ENCODE measurements around the gene GPD2. TPM values are rescaled to one million over a fixed set of nuclear protein-coding genes. Genes with fewer than 3 reads are reported as not detected.

The GPD2 gene
- total and polyA plus RNA-seq, 2 donors from 2014 or later, result 6.2 to 32.3 TPM

GRCh38 chr2:156443089-156443488, 6.9 kb downstream of the GPD2 start:
- no peaks in the 10 kb centered on the region for H3K9me3 ChIP-seq (ENCODE audit: control insufficient read depth in 2 of 3, insufficient read depth in 1 of 3, low read length in 3 of 3)
- H3K4me1 ChIP-seq (ENCODE audit: control insufficient read depth in 2 of 3, insufficient read depth in 2 of 3, low read depth in 1 of 3, low read length in 3 of 3), result no peaks in the 10 kb centered on the region
- no peak for FAIRE-seq
- no peak for TF ChIP-seq CTCF (IDR thresholded peaks at IDR 0.05; ENCODE audit: borderline replicate concordance, extremely low read depth, insufficient read depth)
- no peak overlapping the region for H3K27ac ChIP-seq (ENCODE audit: low read depth in 2 of 2, low read length in 2 of 2)
- no peak for DNase-seq
- no peaks in the 10 kb centered on the region for H3K27me3 ChIP-seq (ENCODE audit: control insufficient read depth, insufficient read depth, low read length)
- no peak overlapping the region for H3K9ac ChIP-seq (ENCODE audit: low read length in 3 of 3)
- H3K4me3 ChIP-seq (ENCODE audit: low read length in 3 of 3), result no peak overlapping the region
- intact Hi-C loops (cut with DNase I), result no loop called here
- H3K36me3 ChIP-seq (ENCODE audit: control insufficient read depth in 2 of 3, insufficient read depth in 3 of 3, low read length in 3 of 3), result no peaks in the 10 kb centered on the region

GRCh38 chr2:156445296-156446220, 9.4 kb downstream of the GPD2 start:
- no peak for DNase-seq
- H3K27me3 ChIP-seq (ENCODE audit: control insufficient read depth, insufficient read depth, low read length), result no peaks in the 10 kb centered on the region
- no peak for TF ChIP-seq CTCF (IDR thresholded peaks at IDR 0.05; ENCODE audit: borderline replicate concordance, extremely low read depth, insufficient read depth)
- no peak overlapping the region for H3K9ac ChIP-seq (ENCODE audit: low read length in 3 of 3)
- no peak overlapping the region for H3K4me3 ChIP-seq (ENCODE audit: low read length in 3 of 3)
- intact Hi-C loops (cut with DNase I), result no loop called here
- H3K36me3 ChIP-seq (ENCODE audit: control insufficient read depth in 2 of 3, insufficient read depth in 3 of 3, low read length in 3 of 3), result no peaks in the 10 kb centered on the region
- no peak for FAIRE-seq
- H3K27ac ChIP-seq (ENCODE audit: low read depth in 2 of 2, low read length in 2 of 2), result no peak overlapping the region
- no peaks in the 10 kb centered on the region for H3K9me3 ChIP-seq (ENCODE audit: control insufficient read depth in 2 of 3, insufficient read depth in 1 of 3, low read length in 3 of 3)
- H3K4me1 ChIP-seq (ENCODE audit: control insufficient read depth in 2 of 3, insufficient read depth in 2 of 3, low read depth in 1 of 3, low read length in 3 of 3), result no peaks in the 10 kb centered on the region

GRCh38 chr2:156447761-156448160, 11.6 kb downstream of the GPD2 start:
- no peak for TF ChIP-seq CTCF (IDR thresholded peaks at IDR 0.05; ENCODE audit: borderline replicate concordance, extremely low read depth, insufficient read depth)
- intact Hi-C loops (cut with DNase I), result no loop called here
- Histone ChIP-seq H3K9ac (ENCODE audit: low read length in 3 of 3) (no peak overlapping the region), H3K4me3 (ENCODE audit: low read length in 3 of 3) (no peak overlapping the region), H3K4me1 (ENCODE audit: control insufficient read depth in 2 of 3, insufficient read depth in 2 of 3, low read depth in 1 of 3, low read length in 3 of 3) (no peaks in the 10 kb centered on the region), H3K36me3 (ENCODE audit: control insufficient read depth in 2 of 3, insufficient read depth in 3 of 3, low read length in 3 of 3) (no peaks in the 10 kb centered on the region), H3K27me3 (ENCODE audit: control insufficient read depth, insufficient read depth, low read length) (no peaks in the 10 kb centered on the region), H3K9me3 (ENCODE audit: control insufficient read depth in 2 of 3, insufficient read depth in 1 of 3, low read length in 3 of 3) (no peaks in the 10 kb centered on the region), H3K27ac (ENCODE audit: low read depth in 2 of 2, low read length in 2 of 2) (no peak overlapping the region)
- FAIRE-seq, result no peak
- no peak for DNase-seq

All from kidney (tissue), 14 donors.